ENCODE data around the gene PAK1. TPM values are rescaled to one million over a fixed set of nuclear protein-coding genes. Genes with fewer than 3 reads are reported as not detected.

PAK1 gene
- polyA plus RNA-seq, 1 experiment, result 62.3 TPM

DNA sequence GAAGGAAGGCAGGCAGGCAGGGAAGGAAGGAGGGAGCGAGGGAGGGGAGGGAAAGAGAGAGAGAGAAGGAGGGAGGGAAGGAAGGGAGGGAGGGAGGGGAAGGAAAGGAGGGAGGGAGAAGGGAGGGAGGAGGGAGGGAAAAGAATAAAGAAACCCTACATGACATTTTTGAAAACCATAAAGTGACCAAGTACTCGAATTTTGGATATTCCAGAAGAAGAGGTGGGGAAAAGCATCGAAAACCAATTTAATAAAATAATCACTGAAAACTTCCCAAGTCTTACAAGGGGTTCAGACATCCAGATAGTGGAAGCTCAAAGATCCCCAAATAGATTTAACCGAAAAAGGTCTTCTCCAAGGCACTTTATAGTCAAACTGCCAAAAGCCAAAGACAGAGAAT, 184.2 kb downstream of the PAK1 start:
- CTCF ChIA-PET, result interaction anchor here (1.1 kb wide), 1 partner anchor 29 kb away, joined by 3 read pairs; no protein-coding TSS in a partner anchor
- no peaks in the 10 kb centered on the region for H3K27me3 ChIP-seq (ENCODE audit: control insufficient read depth, insufficient read depth, low read length)
- no peak for TF ChIP-seq CTCF (IDR thresholded peaks at IDR 0.05; ENCODE audit: insufficient read depth, low read depth, low read length)
- no peak overlapping the region for H3K4me3 ChIP-seq (ENCODE audit: low read depth, low read length)
- POLR2A ChIA-PET, result no interaction called here
- no peaks in the 10 kb centered on the region for H3K36me3 ChIP-seq (ENCODE audit: control insufficient read depth, insufficient read depth, low read length)
- DNase-seq (ENCODE audit: low read depth), result no peak

DNA sequence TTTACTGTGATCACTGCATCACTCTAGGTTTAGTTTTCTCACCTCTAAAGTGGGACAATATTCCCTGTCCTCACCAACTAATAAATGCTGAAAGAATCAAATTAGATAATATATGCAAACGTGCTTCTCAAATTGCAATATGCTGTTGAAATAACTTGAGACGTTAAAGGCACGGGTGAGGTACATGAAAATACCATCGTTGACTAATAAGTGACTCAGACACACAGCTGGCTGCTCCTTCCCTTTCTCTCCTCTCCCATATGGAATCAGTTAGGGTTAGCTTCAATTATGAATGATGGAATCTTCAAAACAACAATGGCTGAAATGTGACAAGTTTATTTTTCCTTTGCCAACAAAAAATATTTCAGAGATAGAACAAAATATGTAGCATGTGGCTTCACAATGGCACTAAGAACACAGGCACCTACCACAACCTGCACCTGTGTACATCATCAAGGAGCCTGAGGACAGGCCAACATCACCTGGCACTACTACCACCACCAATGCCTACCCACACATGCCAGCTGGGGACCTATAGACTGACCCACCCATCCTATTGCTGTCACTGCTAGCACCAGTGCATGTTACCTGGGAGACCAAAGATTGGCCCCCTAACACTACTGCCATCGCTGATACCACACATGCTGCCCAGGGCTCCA, 186.2 kb downstream of the PAK1 start:
- H3K27me3 ChIP-seq (ENCODE audit: control insufficient read depth, insufficient read depth, low read length), result no peaks in the 10 kb centered on the region
- no peaks in the 10 kb centered on the region for H3K36me3 ChIP-seq (ENCODE audit: control insufficient read depth, insufficient read depth, low read length)
- no peak for TF ChIP-seq CTCF (IDR thresholded peaks at IDR 0.05; ENCODE audit: insufficient read depth, low read depth, low read length)
- ChIA-PET CTCF (interaction anchor here (1.3 kb wide), 1 partner anchor 17 kb away, joined by 3 read pairs; no protein-coding TSS in a partner anchor), POLR2A (interaction anchor here (0.8 kb wide), 1 partner anchor 27 kb away, joined by 3 read pairs; no protein-coding TSS in a partner anchor)
- no peak overlapping the region for H3K4me3 ChIP-seq (ENCODE audit: low read depth, low read length)
- peak; percentile 78 for DNase-seq (ENCODE audit: low read depth)

DNA sequence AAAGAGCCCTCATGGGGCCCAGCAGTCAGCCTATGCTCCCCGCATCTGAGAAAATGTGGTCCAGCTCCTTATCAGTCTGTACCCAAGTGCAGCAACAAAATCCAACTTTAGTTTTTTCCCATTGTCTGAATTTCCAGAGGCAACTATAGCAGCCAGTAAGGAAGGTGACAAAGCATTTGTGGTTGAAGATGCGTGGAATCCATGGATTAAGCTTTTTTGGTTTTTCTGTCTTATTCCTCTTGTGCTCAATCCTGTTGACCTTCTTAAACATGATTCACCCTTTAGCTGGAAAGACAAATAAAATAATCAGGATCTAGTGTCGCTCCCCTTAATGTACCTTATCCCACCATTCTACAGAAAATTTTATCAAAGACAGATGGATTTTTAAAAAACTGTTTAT, 186.8 kb downstream of the PAK1 start:
- Histone ChIP-seq H3K27me3 (ENCODE audit: control insufficient read depth, insufficient read depth, low read length) (no peaks in the 10 kb centered on the region), H3K4me3 (ENCODE audit: low read depth, low read length) (no peak overlapping the region), H3K36me3 (ENCODE audit: control insufficient read depth, insufficient read depth, low read length) (no peaks in the 10 kb centered on the region)
- CTCF ChIA-PET, result interaction anchor here (1.3 kb wide), 1 partner anchor 18 kb away, joined by 3 read pairs; no protein-coding TSS in a partner anchor
- TF ChIP-seq CTCF (IDR thresholded peaks at IDR 0.05; ENCODE audit: insufficient read depth, low read depth, low read length), result no peak
- no peak for DNase-seq (ENCODE audit: low read depth)
- POLR2A ChIA-PET, result no interaction called here

DNA sequence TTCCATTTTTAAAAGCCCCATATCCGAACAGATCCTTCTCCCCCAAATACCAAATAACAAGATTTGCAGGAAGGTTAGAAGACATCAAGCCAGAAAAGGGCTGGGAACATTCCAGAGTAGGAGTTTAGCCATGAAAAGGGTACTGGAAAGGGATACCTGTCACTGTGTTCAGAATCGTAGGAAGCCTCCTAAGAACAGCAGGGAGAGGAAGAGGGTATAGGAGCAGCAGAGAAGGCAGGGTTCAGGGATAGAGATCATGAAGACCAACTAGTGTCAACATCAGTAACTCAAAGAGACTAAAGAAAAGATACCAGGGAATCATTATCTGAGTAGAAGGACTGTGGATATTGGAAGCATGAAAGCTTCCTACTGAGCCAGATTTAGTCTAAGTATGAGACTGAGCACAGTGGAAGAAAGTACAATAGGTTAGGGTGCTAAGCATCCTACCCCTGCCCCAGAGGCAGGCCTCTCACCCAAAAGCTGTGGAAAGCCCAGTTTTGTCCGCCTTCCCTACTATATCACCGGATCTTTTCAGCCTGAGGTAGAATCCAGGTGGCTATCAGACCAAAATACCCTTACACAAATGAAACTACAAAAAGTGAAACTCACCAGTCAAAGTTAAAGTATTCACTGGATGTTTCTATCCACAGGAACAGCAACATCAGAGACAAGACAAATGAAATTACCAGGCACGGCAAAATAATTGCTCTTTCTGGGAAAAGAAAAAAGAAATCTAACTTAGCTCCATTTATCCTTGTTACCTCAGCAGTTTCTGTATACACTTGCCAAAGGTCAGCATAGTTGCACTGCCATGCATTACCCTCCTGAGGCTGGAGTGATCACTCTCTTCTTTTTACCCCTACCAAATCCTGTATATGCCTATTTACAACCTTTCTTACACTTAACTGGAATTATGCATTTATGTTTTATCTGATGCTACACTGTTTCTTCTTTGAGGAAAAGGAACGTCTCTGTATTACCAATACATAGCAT, 189.1 kb downstream of the PAK1 start:
- Histone ChIP-seq H3K27me3 (ENCODE audit: control insufficient read depth, insufficient read depth, low read length) (no peaks in the 10 kb centered on the region), H3K36me3 (ENCODE audit: control insufficient read depth, insufficient read depth, low read length) (no peaks in the 10 kb centered on the region), H3K4me3 (ENCODE audit: low read depth, low read length) (no peak overlapping the region)
- POLR2A ChIA-PET, result no interaction called here
- no peak for TF ChIP-seq CTCF (IDR thresholded peaks at IDR 0.05; ENCODE audit: insufficient read depth, low read depth, low read length)
- CTCF ChIA-PET, result interaction anchor here (0.6 to 1.1 kb wide), 2 partner anchors 10 to 16 kb away, joined by 3 read pairs; no protein-coding TSS in a partner anchor
- DNase-seq (ENCODE audit: low read depth), result no peak

DNA sequence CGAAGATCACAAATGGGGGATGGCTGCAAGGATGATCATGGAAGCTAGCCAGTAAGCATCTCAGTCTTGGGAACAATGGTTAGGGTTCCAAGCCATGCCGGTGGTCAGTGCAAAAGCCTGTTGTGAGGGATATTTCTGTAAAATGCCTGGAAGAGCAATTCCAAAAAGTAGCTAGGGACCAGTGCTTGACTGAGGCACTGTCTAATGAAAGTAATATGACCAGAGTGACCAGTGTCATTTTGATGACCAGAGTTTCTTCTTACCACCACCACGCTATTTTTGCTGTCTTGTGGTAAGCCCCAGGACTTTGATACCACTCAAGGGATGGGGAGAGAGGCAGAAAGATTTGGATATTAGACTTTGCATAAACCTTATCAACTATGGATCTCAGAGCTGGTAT, 190.8 kb downstream of the PAK1 start:
- POLR2A ChIA-PET, result no interaction called here
- no peak for DNase-seq (ENCODE audit: low read depth)
- Histone ChIP-seq H3K36me3 (ENCODE audit: control insufficient read depth, insufficient read depth, low read length) (no peaks in the 10 kb centered on the region), H3K27me3 (ENCODE audit: control insufficient read depth, insufficient read depth, low read length) (no peaks in the 10 kb centered on the region), H3K4me3 (ENCODE audit: low read depth, low read length) (no peak overlapping the region)
- TF ChIP-seq CTCF (IDR thresholded peaks at IDR 0.05; ENCODE audit: insufficient read depth, low read depth, low read length), result no peak
- CTCF ChIA-PET, result interaction anchor here (0.7 kb wide), 1 partner anchor 265 kb away, joined by 3 read pairs; no protein-coding TSS in a partner anchor
